GM12878 (cell line): ENCODE results near the gene PCGF1. TPM values are rescaled to one million over a fixed set of nuclear protein-coding genes. Genes with fewer than 3 reads are reported as not detected.
A peak's percentile ranks its signal among the peaks of the same experiment; 100 is the strongest.

Source experiments
- ATAC-seq: fragments of 200-7000 bp; cut with Tn5 transposase; 3 replicates; pipeline ENCODE4 v1.9.1; 2020; ENCODE audit warnings: mild to moderate bottlenecking, moderate library complexity
- BruUV-seq: library from RNA; stranded (reverse); fragments of 400-500 nt; replicated peaks from 2 replicates; lab custom pipeline; 2021; lab: Mats Ljungman, UMichigan
- CTCF ChIA-PET: fragments of 300-600 bp; sonication (Branson Sonifier 250); formaldehyde crosslinking; extraction: SDS; loops from one replicate; lab custom pipeline; 2021; ENCODE audit warnings: inconsistent platforms; lab: Yijun Ruan, JAX
- POLR2A ChIA-PET: fragments of 350-600 bp; formaldehyde crosslinking; extraction: SDS; loops from one replicate; lab custom pipeline; 2021; ENCODE audit warnings: inconsistent platforms; lab: Charles Lee
- RAD21 ChIA-PET: fragments of 300-600 bp; sonication (Branson Sonifier 250); formaldehyde crosslinking; loops from one replicate; lab custom pipeline; 2023; ENCODE audit warnings: antibody characterized with exemption; ENCODE audit not compliant: unreplicated experiment; lab: Charles Lee
- SMC1A ChIA-PET: fragments of 300-600 bp; sonication (Branson Sonifier 250); formaldehyde crosslinking; loops from one replicate; lab custom pipeline; 2023; ENCODE audit not compliant: unreplicated experiment, uncharacterized antibody; lab: Charles Lee
- DNase-seq: peaks from one replicate; pipeline ENCODE4 v3.0.0-alpha.2; 2011; ENCODE audit warnings: low read depth, low spot score
- FAIRE-seq: peaks from 3 replicates; lab custom pipeline; 2011; peaks lifted over from hg19 to GRCh38; lab: Jason Lieb, UNC
- H2AFZ ChIP-seq: 2 replicates; pipeline ENCODE4 v1.6.0; 2011; ENCODE audit warnings: low read depth, low read length, control low read depth; ENCODE audit not compliant: control insufficient read depth
- H3K27ac ChIP-seq: 2 replicates; pipeline ENCODE4 v1.5.1; 2011; ENCODE audit warnings: control low read depth; ENCODE audit not compliant: control insufficient read depth, insufficient read depth
- H3K27me3 ChIP-seq, 2 experiments: replicated peaks in 1 of 2; 2 replicates each; pipeline versions ENCODE4 v1.6.0 to v1.6.1; 2011; ENCODE audit warnings: low read length in 1 of 2; ENCODE audit not compliant: control insufficient read depth in 2 of 2, insufficient read depth in 2 of 2
- H3K36me3 ChIP-seq, 2 experiments: 2 replicates each; pipeline ENCODE4 v1.5.1; 2011; ENCODE audit warnings: low read length in 1 of 2; ENCODE audit not compliant: control insufficient read depth in 2 of 2, insufficient read depth in 2 of 2
- H3K4me1 ChIP-seq: 2 replicates; pipeline ENCODE4 v1.6.1; 2011; ENCODE audit warnings: mild to moderate bottlenecking, low read length, moderate library complexity, mixed read lengths; ENCODE audit not compliant: control insufficient read depth, insufficient read depth
- H3K4me2 ChIP-seq: 2 replicates; pipeline ENCODE4 v1.6.0; 2011; ENCODE audit warnings: control low read depth; ENCODE audit not compliant: control insufficient read depth, insufficient read depth
- H3K4me3 ChIP-seq: fragments of 200-600 bp; sonication (generic); 2 replicates; pipeline ENCODE4 v1.5.1; 2016
- H3K79me2 ChIP-seq: 2 replicates; pipeline ENCODE4 v1.6.0; 2011; ENCODE audit warnings: low read length; ENCODE audit not compliant: control insufficient read depth, insufficient read depth
- H3K9ac ChIP-seq: 2 replicates; pipeline ENCODE4 v1.8.0; 2011; ENCODE audit warnings: low read length, control low read depth, mixed read lengths; ENCODE audit not compliant: control insufficient read depth, insufficient read depth
- H3K9me3 ChIP-seq: replicated peaks from 3 replicates; pipeline ENCODE4 v1.5.1; 2011; ENCODE audit warnings: mild to moderate bottlenecking, low read length; ENCODE audit not compliant: control insufficient read depth, insufficient read depth
- H4K20me1 ChIP-seq: 2 replicates; pipeline ENCODE4 v1.6.0; 2011; ENCODE audit not compliant: control insufficient read depth, insufficient read depth
- CREB1 ChIP-seq: IDR thresholded peaks from 2 replicates; pipeline ENCODE4 v1.6.1; 2012; ENCODE audit warnings: low read depth, mild to moderate bottlenecking, inconsistent platforms
- SIN3A ChIP-seq: IDR thresholded peaks from 2 replicates; pipeline ENCODE4 v1.6.1; 2012; ENCODE audit warnings: low read depth, low read length, improper control_type of control experiment
- WGBS: methylation state at CpG from one replicate; pipeline ENCODE4 v1.1.6; 2016; ENCODE audit warnings: low lambda C conversion rate; ENCODE audit not compliant: insufficient replicate concordance, insufficient coverage; ENCODE audit errors: missing lambda C conversion rate; 5-methylcytosine and 5-hydroxymethylcytosine counted together
- in situ Hi-C: fragments of 300-500 bp; cut with MboI; formaldehyde crosslinking; loops from 9 replicates; pipeline ENCODE4 v1.14.3; 2018; ENCODE audit warnings: mixed read lengths
- intact Hi-C: fragments of 100-400 bp; cut with micrococcal nuclease; formaldehyde crosslinking; loops from one replicate; pipeline ENCODE4 v1.14.2; 2022; ENCODE audit not compliant: unreplicated experiment
- polyA plus RNA-seq, 11 experiments: library from polyadenylated mRNA; depleted of rRNA in 4 of 11; unstranded in 6 of 11; stranded (reverse) in 5 of 11; fragments of >200 nt; fragmentation: Nextera tagmentation in 4 of 11; fragmentation: Illumina TruSeq in 1 of 11; extraction: Ambion mirVana in 4 of 11; extraction: Trizol in 1 of 11; gene quantifications; 1 replicate in 1 of 11; 2 replicates in 10 of 11; pipeline versions ENCODE4 v1.2.1 to v1.2.3, GENCODE V29; 2011 to 2016; ENCODE audit warnings: inconsistent platforms in 2 of 11, missing spikeins in 2 of 11, low read depth in 1 of 11
- total RNA-seq, 4 experiments: library from RNA; depleted of rRNA in 3 of 4; stranded (reverse); fragments of >200 nt in 3 of 4; fragmentation: Illumina TruSeq in 1 of 4; extraction: Trizol in 1 of 4; gene quantifications; 2 replicates each; pipeline versions ENCODE4 v1.2.1 to v1.2.3, GENCODE V29; 2013 to 2021
- TF ChIP-seq, protein P1 (sequence below): fragments of 450-650 bp; IDR thresholded peaks from 2 replicates; pipeline ENCODE4 v1.6.1; 2016; ENCODE audit warnings: mild to moderate bottlenecking
- TF ChIP-seq, protein P2 (sequence below): fragments of 450-650 bp; IDR thresholded peaks from 2 replicates; pipeline ENCODE4 v1.6.1; 2016; ENCODE audit warnings: mild to moderate bottlenecking

The PCGF1 gene
- total and polyA plus RNA-seq, 10 of the 15 experiments (the other 5 are each of a cell fraction or from before 2014, with no cell fraction given) = 23.1 to 50.8 (median 27.4) TPM

DNA sequence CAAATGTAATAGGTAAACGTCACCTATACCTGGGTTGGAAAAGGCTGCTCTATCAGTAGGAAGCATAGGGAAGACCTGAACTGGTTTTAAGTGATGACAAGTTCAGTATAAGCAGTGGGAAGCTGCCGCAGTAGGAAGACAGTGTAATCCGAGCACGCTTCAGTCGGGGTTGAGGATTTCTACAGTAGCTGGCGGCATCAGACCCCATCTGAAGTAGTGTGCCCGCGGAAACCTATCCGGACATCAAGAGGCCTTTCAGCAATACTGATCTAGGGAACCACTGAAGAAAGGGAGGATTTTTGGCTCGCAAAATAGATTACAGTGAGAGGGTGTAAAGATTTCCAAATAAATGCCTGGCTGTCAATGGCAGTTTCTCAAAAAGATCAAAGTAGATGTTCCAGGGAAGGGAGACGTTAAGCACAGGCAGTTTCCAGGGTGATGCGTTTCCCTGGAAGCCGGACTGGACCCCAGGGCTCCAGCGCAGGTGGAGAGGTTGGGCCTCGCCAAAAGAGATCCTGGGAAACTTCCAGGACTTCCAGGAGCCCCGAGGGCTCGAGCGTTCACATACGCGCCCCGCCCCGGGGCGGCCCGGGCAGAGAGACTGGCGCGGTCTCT, 40.9 kb upstream of the PCGF1 start (continued):
- TF ChIP-seq, protein P1, sequence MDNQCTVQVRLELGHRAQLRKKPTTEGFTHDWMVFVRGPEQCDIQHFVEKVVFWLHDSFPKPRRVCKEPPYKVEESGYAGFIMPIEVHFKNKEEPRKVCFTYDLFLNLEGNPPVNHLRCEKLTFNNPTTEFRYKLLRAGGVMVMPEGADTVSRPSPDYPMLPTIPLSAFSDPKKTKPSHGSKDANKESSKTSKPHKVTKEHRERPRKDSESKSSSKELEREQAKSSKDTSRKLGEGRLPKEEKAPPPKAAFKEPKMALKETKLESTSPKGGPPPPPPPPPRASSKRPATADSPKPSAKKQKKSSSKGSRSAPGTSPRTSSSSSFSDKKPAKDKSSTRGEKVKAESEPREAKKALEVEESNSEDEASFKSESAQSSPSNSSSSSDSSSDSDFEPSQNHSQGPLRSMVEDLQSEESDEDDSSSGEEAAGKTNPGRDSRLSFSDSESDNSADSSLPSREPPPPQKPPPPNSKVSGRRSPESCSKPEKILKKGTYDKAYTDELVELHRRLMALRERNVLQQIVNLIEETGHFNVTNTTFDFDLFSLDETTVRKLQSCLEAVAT = peak; percentile 17; the same call in 1 of the 2 replicates
- TF ChIP-seq, all 136 proteins: peak for 1

DNA sequence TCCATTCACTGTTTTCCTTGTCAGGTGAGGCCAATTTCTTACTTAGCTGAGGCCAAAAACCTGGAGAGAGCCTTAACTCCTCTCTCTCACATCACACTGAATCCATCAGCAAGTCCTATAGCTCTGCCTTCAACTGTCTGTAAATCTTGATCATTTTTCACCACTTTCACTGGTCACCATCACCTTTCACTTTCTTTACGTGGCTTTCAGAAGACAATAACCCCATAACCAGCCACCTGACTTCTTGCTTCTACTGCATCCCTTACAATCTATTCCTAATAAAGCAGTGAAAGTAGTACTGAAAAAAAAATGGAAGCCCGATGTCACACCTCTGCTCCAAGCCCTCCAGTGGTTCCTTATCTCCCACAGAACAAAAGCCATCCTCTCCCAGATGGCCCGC, 38.5 kb upstream of the PCGF1 start:
- RAD21 ChIA-PET = interaction anchor here (1.1 to 8.6 kb wide), 6 partner anchors 14 to 88 kb away, joined by 3 to 94 read pairs (median 8); partner anchors contain the start of gene WBP1
- Histone ChIP-seq H4K20me1 (no peaks in the 10 kb centered on the region), H3K4me1 (peaks cover 18% of the 10 kb centered on the region), H3K9me3 (no peaks in the 10 kb centered on the region), H3K9ac (no peak overlapping the region), H3K4me2 (peak overlapping the region; percentile 40), H3K36me3 (no peaks in the 10 kb centered on the region; a peak in 1 of 4 replicates), H3K27me3 (no peaks in the 10 kb centered on the region), H3K4me3 (no peak overlapping the region), H2AFZ (0 out of 2 replicates have a peak overlapping the region, but pooled peaks have one; percentile 21), H3K27ac (peak overlapping the region; percentile 35; the same call in 1 of the 2 replicates), H3K79me2 (peaks cover 40% of the 10 kb centered on the region)
- in situ Hi-C loops = no loop called here
- no peak for FAIRE-seq
- peak; percentile 39 for ATAC-seq
- SMC1A ChIA-PET = interaction anchor here (0.9 to 5.3 kb wide), 6 partner anchors 14 to 89 kb away, joined by 3 to 60 read pairs (median 5); partner anchors contain the start of gene HTRA2
- no peak for DNase-seq
- BruUV-seq = no TSS peak
- POLR2A ChIA-PET = interaction anchor here (0.7 to 17.8 kb wide), 6 partner anchors 14 to 57 kb away, joined by 3 to 441 read pairs (median 4); no protein-coding TSS in a partner anchor
- intact Hi-C loops = no loop called here
- TF ChIP-seq, protein P2, sequence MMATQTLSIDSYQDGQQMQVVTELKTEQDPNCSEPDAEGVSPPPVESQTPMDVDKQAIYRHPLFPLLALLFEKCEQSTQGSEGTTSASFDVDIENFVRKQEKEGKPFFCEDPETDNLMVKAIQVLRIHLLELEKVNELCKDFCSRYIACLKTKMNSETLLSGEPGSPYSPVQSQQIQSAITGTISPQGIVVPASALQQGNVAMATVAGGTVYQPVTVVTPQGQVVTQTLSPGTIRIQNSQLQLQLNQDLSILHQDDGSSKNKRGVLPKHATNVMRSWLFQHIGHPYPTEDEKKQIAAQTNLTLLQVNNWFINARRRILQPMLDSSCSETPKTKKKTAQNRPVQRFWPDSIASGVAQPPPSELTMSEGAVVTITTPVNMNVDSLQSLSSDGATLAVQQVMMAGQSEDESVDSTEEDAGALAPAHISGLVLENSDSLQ = 0 out of 2 replicates have a peak, but pooled peaks have one; percentile 9
- TF ChIP-seq SIN3A (no peak), CREB1 (no peak)
- 54% methylated on average over 3 of the region's 3 CpGs for WGBS
- CTCF ChIA-PET = interaction anchor here (0.9 to 14.3 kb wide), 9 partner anchors 9 to 63 kb away, joined by 3 to 96 read pairs (median 13); partner anchors contain the start of genes AUP1, CCDC142, DQX1 and HTRA2
